Adrenal gland (tissue), 12 donors: ENCODE measurements around the gene SHF. TPM values are rescaled to one million over a fixed set of nuclear protein-coding genes. Genes with fewer than 3 reads are reported as not detected.

Experiments
- DNase-seq, 7 donors: peaks; one replicate each; pipeline ENCODE4 v3.0.0-alpha.2; 2019 to 2020
- H3K27ac ChIP-seq, 5 donors: fragments of 200-600 bp; sonication (generic) in 4 of 5; 1 replicate in 3 of 5; 2 replicates in 2 of 5; pipeline versions ENCODE4 v1.5.1 to v1.8.0; 2016 to 2020; ENCODE audit warnings: mild to moderate bottlenecking in 1 of 5
- H3K27me3 ChIP-seq: fragments of 200-600 bp; 2 replicates; pipeline ENCODE4 v1.8.0; 2021
- H3K36me3 ChIP-seq, 2 donors: fragments of 200-600 bp; replicated peaks in 1 of 2; 1 replicate in 1 of 2; 2 replicates in 1 of 2; pipeline versions ENCODE4 v1.5.1 to v1.8.0; 2018 to 2022
- H3K4me1 ChIP-seq, 2 donors: fragments of 200-600 bp; replicated peaks in 1 of 2; 1 replicate in 1 of 2; 2 replicates in 1 of 2; pipeline versions ENCODE4 v1.5.1 to v1.8.0; 2018 to 2021
- H3K4me3 ChIP-seq, 4 donors: fragments of 200-600 bp; sonication (generic) in 3 of 4; one replicate each; pipeline ENCODE4 v1.5.1; 2016 to 2018
- H3K9me3 ChIP-seq, 3 donors: fragments of 200-600 bp; sonication (generic) in 1 of 3; replicated peaks in 1 of 3; 1 replicate in 2 of 3; 2 replicates in 1 of 3; pipeline versions ENCODE4 v1.5.1 to v1.8.0; 2016 to 2021
- CTCF ChIP-seq, 6 experiments: fragments of 450-650 bp in 4 of 6; fragments of 200-600 bp in 2 of 6; sonication (generic) in 1 of 6; IDR thresholded peaks; 1 replicate in 5 of 6; 2 replicates in 1 of 6; pipeline versions ENCODE4 v1.5.1 to v1.8.0; 2016 to 2021; ENCODE audit warnings: antibody characterized with exemption in 6 of 6, mild to moderate bottlenecking in 2 of 6, moderate library complexity in 1 of 6
- POLR2A ChIP-seq, 2 donors: fragments of 450-650 bp; IDR thresholded peaks; one replicate each; pipeline ENCODE4 v1.6.1; 2017; ENCODE audit warnings: antibody characterized with exemption in 2 of 2, mild to moderate bottlenecking in 2 of 2, moderate library complexity in 1 of 2
- WGBS, 4 donors: extraction: QIAGEN DNeasy Blood & Tissue Kit in 2 of 4; methylation state at CpG; one replicate each; pipeline versions ENCODE4 v1.1.5 to v1.1.7; 2013 to 2017; 5-methylcytosine and 5-hydroxymethylcytosine counted together
- intact Hi-C, 2 donors: fragments of 100-400 bp; cut with DNase I; formaldehyde crosslinking; loops; one replicate each; pipeline versions ENCODE4 v1.14.1 to v1.15.0; 2022 to 2023
- polyA plus RNA-seq, 3 donors: library from polyadenylated mRNA; stranded (reverse); fragments of 200-250 nt in 2 of 3; fragments of 350-450 nt in 1 of 3; fragmentation: Illumina TruSeq in 1 of 3; extraction: RNeasy Lipid Tissue Mini Kit (QIAGEN cat#74804) in 1 of 3; gene quantifications; one replicate each; pipeline ENCODE4 v1.2.3, GENCODE V29; 2013 to 2014
- total RNA-seq, 9 donors: library from RNA; depleted of rRNA in 4 of 9; stranded (reverse); fragments of >200 nt in 4 of 9; fragments of 120-200 nt in 1 of 9; fragmentation: NEBNext Ultra II Directional in 1 of 9; extraction: Animal tissue kit (Norgen Biotek cat#: 25700) in 1 of 9; gene quantifications; one replicate each; pipeline versions ENCODE4 v1.1.0 to v1.2.4, GENCODE V29; 2013 to 2023
- donor health status: healthy with polysubstance abuse.
- donor health status: Bipolar disorder and iron deficiency.
- donor health status: DM: yes; HTN: yes; CAD: no.
- donor health status: DM: no; HTN: no; CAD: no.
- donor health status: DM: no; HTN: no; CAD: no.
- donor health status: DM: yes; HTN: yes; CAD: no.

The SHF gene
- total and polyA plus RNA-seq, 12 donors = 3.2 to 30.0 (median 17.3) TPM

GRCh38 chr15:45166834-45167630 lies 20.7 kb downstream of the SHF start:
- peak; percentile 29 to 46 for TF ChIP-seq POLR2A (IDR thresholded peaks at IDR 0.05)
- peak; percentile 52 to 76 (median 64) for TF ChIP-seq CTCF (IDR thresholded peaks at IDR 0.05)

GRCh38 chr15:45165536-45165935 lies 22.2 kb downstream of the SHF start:
- no peak for DNase-seq
- no peak for TF ChIP-seq CTCF (IDR thresholded peaks at IDR 0.05)
- TF ChIP-seq POLR2A (IDR thresholded peaks at IDR 0.05) = no peak
- no peaks in the 10 kb centered on the region for H3K27me3 ChIP-seq
- H3K4me1 ChIP-seq = peaks cover 6 to 21% of the 10 kb centered on the region in 2 donors
- intact Hi-C loops = loop anchor here (5.0 to 10.0 kb wide), 4 partner anchors 37 to 239 kb away; a partner anchor contains a TSS
- no peaks in the 10 kb centered on the region for H3K36me3 ChIP-seq
- H3K27ac ChIP-seq = peak overlapping the region in 1 of 5 donors; percentile 97
- no peaks in the 10 kb centered on the region for H3K9me3 ChIP-seq
- 82 to 88% (median 87%) methylated on average over 4 to 5 of the region's 5 CpGs for WGBS, 4 donors
- no peak overlapping the region for H3K4me3 ChIP-seq

More at GRCh38 chr15:45166834-45167630, 20.7 kb downstream of the SHF start:
- Histone ChIP-seq H3K27ac (peak overlapping the region; percentile 74 to 97 (median 94)), H3K4me3 (peak overlapping the region; percentile 38 to 66 (median 52)), H3K36me3 (no peaks in the 10 kb centered on the region), H3K27me3 (no peaks in the 10 kb centered on the region), H3K9me3 (no peaks in the 10 kb centered on the region), H3K4me1 (peaks cover 6 to 21% of the 10 kb centered on the region in 2 donors)
- 0 to 3% (median 0%) methylated on average over 3 to 79 of the region's 79 CpGs for WGBS, 4 donors
- peak; percentile 79 to 93 (median 89) for DNase-seq
- intact Hi-C loops = loop anchor here (5.0 to 10.0 kb wide), 4 partner anchors 35 to 238 kb away; a partner anchor contains a TSS

GRCh38 chr15:45164914-45165313 lies 22.9 kb downstream of the SHF start:
- Histone ChIP-seq H3K9me3 (no peaks in the 10 kb centered on the region), H3K36me3 (no peaks in the 10 kb centered on the region), H3K27me3 (no peaks in the 10 kb centered on the region), H3K4me3 (no peak overlapping the region), H3K27ac (no peak overlapping the region), H3K4me1 (peaks cover 6 to 21% of the 10 kb centered on the region in 2 donors)
- TF ChIP-seq POLR2A (IDR thresholded peaks at IDR 0.05) (no peak), CTCF (IDR thresholded peaks at IDR 0.05) (no peak)
- DNase-seq = no peak
- intact Hi-C loops = loop anchor here (5.0 to 10.0 kb wide), 4 partner anchors 37 to 240 kb away; a partner anchor contains a TSS
- WGBS, 4 donors = 88 to 94% (median 93%) methylated on average over 1 of the region's 1 CpG

GRCh38 chr15:45163508-45163856 lies 24.3 kb downstream of the SHF start:
- Histone ChIP-seq H3K27me3 (no peaks in the 10 kb centered on the region), H3K4me1 (peaks cover 6 to 21% of the 10 kb centered on the region in 2 donors)
- no peak for TF ChIP-seq POLR2A (IDR thresholded peaks at IDR 0.05)
- TF ChIP-seq CTCF (IDR thresholded peaks at IDR 0.05) = no peak

More at GRCh38 chr15:45163508-45163856, 24.3 kb downstream of the SHF start:
- DNase-seq = no peak
- Histone ChIP-seq H3K27ac (peak overlapping the region in 1 of 5 donors; percentile 50), H3K36me3 (no peaks in the 10 kb centered on the region), H3K4me3 (no peak overlapping the region), H3K9me3 (no peaks in the 10 kb centered on the region)
- 75 to 92% (median 80%) methylated on average over 6 to 9 of the region's 9 CpGs for WGBS, 4 donors
- intact Hi-C loops = loop anchor here (10.0 kb wide), 2 partner anchors 231 to 241 kb away; a partner anchor contains a TSS
